Transverse colon (tissue), 4 donors: ENCODE data around the gene KRT7. TPM values are rescaled to one million over a fixed set of nuclear protein-coding genes. Genes with fewer than 3 reads are reported as not detected.

ENCODE experiments used
- DNase-seq: peaks from one replicate; pipeline ENCODE4 v3.0.0-alpha.2; 2019
- H3K27ac ChIP-seq, 4 donors: fragments of 200-600 bp; sonication (generic); 2 replicates each; pipeline ENCODE4 v1.5.1; 2016 to 2018; ENCODE audit warnings: inconsistent platforms in 4 of 4
- H3K27me3 ChIP-seq: fragments of 200-600 bp; sonication (generic); 2 replicates; pipeline ENCODE4 v1.5.1; 2017; ENCODE audit warnings: inconsistent platforms
- H3K36me3 ChIP-seq, 4 donors: fragments of 200-600 bp; sonication (generic); 2 replicates each; pipeline ENCODE4 v1.5.1; 2017 to 2019; ENCODE audit warnings: inconsistent platforms in 4 of 4
- H3K4me1 ChIP-seq, 4 donors: fragments of 200-600 bp; sonication (generic); 2 replicates each; pipeline ENCODE4 v1.5.1; 2017 to 2020; ENCODE audit warnings: inconsistent platforms in 4 of 4
- H3K4me3 ChIP-seq, 4 donors: fragments of 200-600 bp; sonication (generic); 1 replicate in 1 of 4; 2 replicates in 3 of 4; pipeline versions ENCODE4 v1.5.1 to v1.6.1; 2017 to 2019; ENCODE audit warnings: inconsistent platforms in 4 of 4
- H3K9me3 ChIP-seq, 2 donors: fragments of 200-600 bp; sonication (generic); 2 replicates each; pipeline ENCODE4 v1.5.1; 2017 to 2019; ENCODE audit warnings: inconsistent platforms in 2 of 2
- EP300 ChIP-seq: sonication (generic); formaldehyde crosslinking; IDR thresholded peaks from one replicate; pipeline ENCODE4 v1.6.1; 2017; ENCODE audit warnings: antibody characterized with exemption, low read depth
- POLR2A ChIP-seq: fragments of 450-650 bp; IDR thresholded peaks from one replicate; pipeline ENCODE4 v1.6.1; 2016; ENCODE audit warnings: antibody characterized with exemption, mild to moderate bottlenecking, moderate library complexity
- POLR2AphosphoS5 ChIP-seq, 3 donors: sonication (generic); formaldehyde crosslinking; IDR thresholded peaks; one replicate each; pipeline ENCODE4 v1.6.1; 2016; ENCODE audit warnings: antibody characterized with exemption in 3 of 3
- WGBS, 2 donors: methylation state at CpG; one replicate each; pipeline ENCODE4 v1.1.5; 2018; ENCODE audit warnings: low coverage in 1 of 2; 5-methylcytosine and 5-hydroxymethylcytosine counted together
- in situ Hi-C, 4 donors: fragments of 200-750 bp; cut with MboI; loops; one replicate each; pipeline versions ENCODE4 v1.15.0 to v1.15.1; 2017; ENCODE audit warnings: low sequenced_read_pairs in 3 of 4, low pct_ligation_motif_present in 1 of 4, low pct_unique_long_range_greater_than_20kb in 1 of 4
- intact Hi-C: fragments of 100-400 bp; cut with DNase I; formaldehyde crosslinking; loops from one replicate; pipeline ENCODE4 v1.15.1; 2023; ENCODE audit warnings: low total_unique reads
- total RNA-seq, 4 donors: library from RNA; depleted of rRNA; stranded (reverse); fragments of >200 nt; gene quantifications; one replicate each; pipeline ENCODE4 v1.1.0, GENCODE V29; 2016
- TF ChIP-seq, protein P1 (sequence below), 5 experiments: fragments of 200-600 bp in 3 of 5; fragments of 450-650 bp in 2 of 5; sonication (generic) in 3 of 5; IDR thresholded peaks; 1 replicate in 2 of 5; 2 replicates in 3 of 5; pipeline ENCODE4 v1.5.1; 2016 to 2017; ENCODE audit warnings: antibody characterized with exemption in 5 of 5, inconsistent platforms in 3 of 5, mild to moderate bottlenecking in 2 of 5, moderate library complexity in 1 of 5

Gene KRT7
- total RNA-seq, 4 donors from 2014 or later = 0.75 to 1.6 (median 0.95) TPM; not detected in 1

DNA sequence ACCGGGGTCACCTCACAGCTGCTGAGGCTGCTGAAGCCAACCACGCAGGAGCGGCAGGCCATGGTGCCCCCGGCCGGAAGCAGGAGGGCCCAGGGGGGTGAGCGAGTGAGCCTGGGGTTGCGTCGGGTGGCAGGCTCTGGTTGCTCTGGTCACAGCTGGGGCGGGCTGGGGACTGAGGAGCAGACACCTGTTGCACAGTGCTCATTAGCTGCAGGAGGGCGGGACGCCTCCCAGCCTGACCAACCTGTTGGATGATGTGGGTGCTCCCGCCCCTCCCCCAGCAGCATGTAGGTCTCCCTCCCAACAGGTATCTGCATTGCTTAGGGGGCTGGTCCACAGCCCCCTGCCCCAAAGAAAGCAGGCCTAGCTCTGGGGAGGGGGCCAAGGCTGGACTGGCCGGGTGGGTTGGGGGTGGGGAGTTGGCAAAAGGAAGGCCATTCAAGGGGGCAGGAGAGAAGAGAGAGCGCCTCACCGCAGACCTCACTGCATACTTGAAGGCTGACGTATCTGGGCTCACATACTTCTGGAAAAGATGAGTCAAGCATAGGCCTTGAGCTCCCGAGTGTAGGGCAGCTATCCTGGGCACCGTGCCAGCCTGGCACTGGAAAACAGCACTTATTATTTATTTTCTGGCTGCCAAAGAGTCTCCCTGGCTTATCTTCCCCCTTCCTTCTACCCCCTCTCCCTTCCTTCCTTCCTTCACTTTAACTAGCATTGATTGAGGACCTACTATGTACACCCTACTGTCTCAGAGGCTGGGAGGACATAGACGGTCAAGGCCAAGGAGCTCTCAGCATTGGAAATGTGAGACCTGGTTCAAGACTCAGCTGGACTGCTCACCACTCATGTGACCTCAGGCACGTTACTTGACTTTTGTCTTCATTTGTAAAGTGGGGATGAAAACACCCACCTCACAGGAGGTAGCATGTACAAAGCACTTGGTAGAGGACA lies 40.9 kb upstream of the KRT7 start, which contains the start of gene KRT80:
Gene KRT80, minus strand, starts transcription at position 174 of the 951 bp plus-strand sequence. Its CDS starts 112 bp downstream, at position 62.
- intact Hi-C loops (no loop called here), in situ Hi-C loops (no loop called here)
- Histone ChIP-seq H3K9me3 (no peaks in the 10 kb centered on the region), H3K4me3 (no peak within 1 kb of the TSS), H3K27ac (peak within 1 kb of the TSS in 2 of 4 donors; percentile 39 to 41), H3K27me3 (no peaks in the 10 kb centered on the region), H3K36me3 (no peaks in the 10 kb centered on the region), H3K4me1 (peaks cover 8 to 18% (median 16%) of the 10 kb centered on the region in 4 donors)
- TF ChIP-seq POLR2A = no peak
- peak; percentile 68 to 79 (median 78) for TF ChIP-seq POLR2AphosphoS5 (IDR thresholded peaks at IDR 0.05)
- WGBS, 2 donors = 32% methylated on average over 9 of the region's 20 CpGs; no CpG with 5 or more reads in 1 of the 2 donors
- peak; percentile 84 for DNase-seq

DNA sequence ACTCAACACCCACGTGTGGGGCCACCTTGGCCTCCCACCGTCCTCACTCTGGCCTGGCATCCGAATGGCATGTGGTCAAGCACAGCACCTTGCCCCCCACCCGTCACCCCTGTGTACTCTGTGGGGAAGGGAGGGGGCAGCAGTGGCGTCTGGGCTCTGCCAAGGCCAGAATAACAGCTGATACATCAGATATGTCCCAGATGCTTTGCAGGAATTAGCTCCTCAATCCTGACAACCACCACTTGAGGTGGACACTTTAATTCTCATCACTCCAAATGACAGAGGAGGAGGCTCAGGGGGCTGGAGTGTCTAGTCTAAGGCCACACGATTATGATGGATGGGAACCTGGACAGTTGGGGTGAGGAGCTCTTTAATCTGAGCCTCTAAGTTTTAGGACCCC lies 39.5 kb upstream of the KRT7 start:
- Histone ChIP-seq H3K27ac (no peak overlapping the region), H3K9me3 (no peaks in the 10 kb centered on the region), H3K27me3 (no peaks in the 10 kb centered on the region), H3K36me3 (no peaks in the 10 kb centered on the region), H3K4me1 (peaks cover 8 to 18% (median 16%) of the 10 kb centered on the region in 4 donors), H3K4me3 (no peak overlapping the region)
- intact Hi-C loops (no loop called here), in situ Hi-C loops (no loop called here)
- WGBS, 2 donors = 64% methylated on average over 6 of the region's 6 CpGs; no CpG with 5 or more reads in 1 of the 2 donors
- no peak for DNase-seq
- TF ChIP-seq EP300 (no peak), POLR2A (no peak), POLR2AphosphoS5 (IDR thresholded peaks at IDR 0.05) (no peak)
- TF ChIP-seq, protein P1, sequence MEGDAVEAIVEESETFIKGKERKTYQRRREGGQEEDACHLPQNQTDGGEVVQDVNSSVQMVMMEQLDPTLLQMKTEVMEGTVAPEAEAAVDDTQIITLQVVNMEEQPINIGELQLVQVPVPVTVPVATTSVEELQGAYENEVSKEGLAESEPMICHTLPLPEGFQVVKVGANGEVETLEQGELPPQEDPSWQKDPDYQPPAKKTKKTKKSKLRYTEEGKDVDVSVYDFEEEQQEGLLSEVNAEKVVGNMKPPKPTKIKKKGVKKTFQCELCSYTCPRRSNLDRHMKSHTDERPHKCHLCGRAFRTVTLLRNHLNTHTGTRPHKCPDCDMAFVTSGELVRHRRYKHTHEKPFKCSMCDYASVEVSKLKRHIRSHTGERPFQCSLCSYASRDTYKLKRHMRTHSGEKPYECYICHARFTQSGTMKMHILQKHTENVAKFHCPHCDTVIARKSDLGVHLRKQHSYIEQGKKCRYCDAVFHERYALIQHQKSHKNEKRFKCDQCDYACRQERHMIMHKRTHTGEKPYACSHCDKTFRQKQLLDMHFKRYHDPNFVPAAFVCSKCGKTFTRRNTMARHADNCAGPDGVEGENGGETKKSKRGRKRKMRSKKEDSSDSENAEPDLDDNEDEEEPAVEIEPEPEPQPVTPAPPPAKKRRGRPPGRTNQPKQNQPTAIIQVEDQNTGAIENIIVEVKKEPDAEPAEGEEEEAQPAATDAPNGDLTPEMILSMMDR (IDR thresholded peaks at IDR 0.05) = no peak

DNA sequence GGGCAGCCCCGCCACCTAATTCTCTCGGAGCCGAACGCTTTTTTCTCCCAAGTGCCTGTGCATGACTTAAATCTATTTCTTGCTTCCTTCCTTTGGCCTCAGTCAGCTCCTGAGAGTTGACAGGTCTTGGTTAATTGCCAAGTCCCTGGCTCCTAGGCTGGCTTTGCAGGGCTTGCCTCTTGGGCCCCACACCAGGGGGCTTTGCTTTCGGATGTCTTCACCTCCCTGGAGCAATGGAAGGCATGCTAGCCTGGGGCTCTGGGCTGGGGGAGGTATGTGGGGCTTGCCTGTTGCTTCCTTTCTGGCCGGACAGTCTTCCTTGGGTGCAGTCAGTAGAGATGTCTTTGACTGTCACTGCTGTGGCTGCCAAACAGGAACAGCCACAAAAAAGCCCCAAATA lies 39.1 kb upstream of the KRT7 start:
- Histone ChIP-seq H3K27ac (no peak overlapping the region), H3K4me1 (peaks cover 8 to 18% (median 16%) of the 10 kb centered on the region in 4 donors), H3K4me3 (no peak overlapping the region), H3K9me3 (no peaks in the 10 kb centered on the region), H3K36me3 (no peaks in the 10 kb centered on the region), H3K27me3 (no peaks in the 10 kb centered on the region)
- 60 to 68% methylated on average over 1 to 6 of the region's 6 CpGs for WGBS, 2 donors
- TF ChIP-seq EP300 = no peak
- TF ChIP-seq POLR2A = no peak
- no peak for TF ChIP-seq POLR2AphosphoS5 (IDR thresholded peaks at IDR 0.05)
- TF ChIP-seq, protein P1 (IDR thresholded peaks at IDR 0.05) = no peak
- DNase-seq = no peak
- intact Hi-C loops (no loop called here), in situ Hi-C loops (no loop called here)

DNA sequence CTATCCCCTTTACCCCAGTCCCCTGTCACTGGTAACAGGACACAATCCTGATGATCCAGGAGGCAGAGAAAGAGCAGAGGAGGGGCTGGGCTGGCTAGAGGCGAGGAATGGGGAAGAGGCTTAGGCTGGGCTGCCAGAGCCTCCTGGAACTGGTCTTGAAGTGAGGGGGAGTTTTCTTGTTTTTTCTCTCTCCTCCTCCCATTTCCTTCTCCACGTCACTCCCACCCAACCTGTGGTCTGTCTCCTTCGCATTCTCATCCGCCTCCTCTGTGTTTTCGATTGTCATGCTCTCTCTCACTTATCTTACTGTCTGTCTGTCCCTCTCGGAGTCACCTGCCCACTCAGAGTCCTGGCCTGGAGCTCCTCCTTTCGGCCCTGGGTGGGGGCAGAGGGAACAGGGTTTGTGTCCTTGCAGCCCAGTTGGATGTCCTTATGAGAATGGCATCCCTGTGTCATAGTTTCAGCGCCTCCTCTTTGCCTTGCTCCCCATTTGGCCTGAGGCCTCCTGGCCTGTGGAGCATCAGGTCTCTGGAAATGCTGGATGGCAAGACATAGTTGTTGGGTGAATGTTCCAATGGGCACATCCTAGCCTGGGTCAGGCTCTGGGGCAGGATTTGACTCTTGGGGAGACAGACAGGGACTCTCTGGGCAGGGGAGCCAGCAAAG lies 37.8 kb upstream of the KRT7 start:
- no peak for DNase-seq
- intact Hi-C loops = no loop called here
- Histone ChIP-seq H3K36me3 (no peaks in the 10 kb centered on the region), H3K27me3 (no peaks in the 10 kb centered on the region), H3K9me3 (no peaks in the 10 kb centered on the region), H3K4me1 (peaks cover 8 to 18% (median 16%) of the 10 kb centered on the region in 4 donors), H3K4me3 (no peak overlapping the region), H3K27ac (no peak overlapping the region)
- 78 to 80% methylated on average over 2 to 8 of the region's 8 CpGs for WGBS, 2 donors
- TF ChIP-seq, protein P1 (IDR thresholded peaks at IDR 0.05) = no peak
- TF ChIP-seq POLR2A (no peak), POLR2AphosphoS5 (IDR thresholded peaks at IDR 0.05) (no peak), EP300 (no peak)
- in situ Hi-C loops = no loop called here
